WTC11 (cell line): Measurements from ENCODE around the gene FAM53A. TPM values are rescaled to one million over a fixed set of nuclear protein-coding genes. Genes with fewer than 3 reads are reported as not detected.

Experiments used
- ATAC-seq: fragments of 200-7000 bp; cut with Tn5 transposase; 2 replicates; pipeline ENCODE4 v1.10.0; 2021; ENCODE audit warnings: mild to moderate bottlenecking, moderate library complexity
- CTCF ChIA-PET: fragments of 300-600 bp; sonication (Branson Sonifier 250); formaldehyde crosslinking; loops from one replicate; lab custom pipeline; 2021; ENCODE audit warnings: antibody characterized with exemption; lab: Charles Lee
- POLR2A ChIA-PET: fragments of 350-600 bp; sonication (Branson Sonifier 250); formaldehyde crosslinking; loops from one replicate; lab custom pipeline; 2021; ENCODE audit warnings: antibody characterized with exemption; lab: Charles Lee
- DNase-seq: peaks from one replicate; pipeline ENCODE4 v3.0.0; 2021; ENCODE audit warnings: low spot score
- H3K27ac Mint-ChIP-seq: 2 replicates; pipeline ENCODE4 v1.8.0; 2021; ENCODE audit warnings: mixed read lengths
- H3K27me3 Mint-ChIP-seq: 2 replicates; pipeline ENCODE4 v1.8.0; 2021; ENCODE audit warnings: low read depth, mild to moderate bottlenecking, moderate library complexity, mixed read lengths
- H3K36me3 Mint-ChIP-seq: 2 replicates; pipeline ENCODE4 v1.8.0; 2021; ENCODE audit warnings: mixed read lengths
- H3K4me1 Mint-ChIP-seq: 2 replicates; pipeline ENCODE4 v1.8.0; 2022; ENCODE audit warnings: mixed read lengths
- H3K4me3 Mint-ChIP-seq: 2 replicates; pipeline ENCODE4 v1.8.0; 2021; ENCODE audit warnings: mild to moderate bottlenecking, moderate library complexity, mixed read lengths
- H3K9me3 Mint-ChIP-seq: 2 replicates; pipeline ENCODE4 v1.8.0; 2021; ENCODE audit warnings: mixed read lengths
- ATF3 ChIP-seq: sonication (generic); formaldehyde crosslinking; conservative IDR thresholded peaks from 2 replicates; pipeline ENCODE4 v1.8.1; 2022; ENCODE audit warnings: mild to moderate bottlenecking, missing genetic modification reagents
- E2F1 ChIP-seq: sonication (generic); formaldehyde crosslinking; IDR thresholded peaks from 2 replicates; pipeline ENCODE4 v1.8.0; 2022; ENCODE audit warnings: mild to moderate bottlenecking, missing genetic modification reagents
- EMX1 ChIP-seq: fragments of 250-450 bp; sonication (Bioruptor Pico); IDR thresholded peaks from 2 replicates; pipeline ENCODE4 v1.8.0; 2021; ENCODE audit warnings: mild to moderate bottlenecking
- HMGA2 ChIP-seq: fragments of 250-450 bp; sonication (Bioruptor Pico); IDR thresholded peaks from 2 replicates; pipeline ENCODE4 v1.4.0; 2021; ENCODE audit warnings: mild to moderate bottlenecking, moderate library complexity
- IRF2 ChIP-seq: sonication (generic); formaldehyde crosslinking; IDR thresholded peaks from 2 replicates; pipeline ENCODE4 v1.8.0; 2022; ENCODE audit warnings: low read depth, missing genetic modification reagents, borderline replicate concordance
- KAT7 ChIP-seq: sonication (generic); formaldehyde crosslinking; IDR thresholded peaks from 2 replicates; pipeline ENCODE4 v1.8.1; 2023; ENCODE audit warnings: missing genetic modification reagents, mild to moderate bottlenecking, borderline replicate concordance
- MAX ChIP-seq: sonication (generic); formaldehyde crosslinking; IDR thresholded peaks from 2 replicates; pipeline ENCODE4 v1.8.0; 2022; ENCODE audit warnings: mild to moderate bottlenecking, missing genetic modification reagents
- MYBL2 ChIP-seq: sonication (generic); formaldehyde crosslinking; IDR thresholded peaks from 2 replicates; pipeline ENCODE4 v1.8.1; 2023; ENCODE audit warnings: mild to moderate bottlenecking, moderate library complexity, missing genetic modification reagents
- RELA ChIP-seq: sonication (generic); formaldehyde crosslinking; IDR thresholded peaks from 2 replicates; pipeline ENCODE4 v1.8.1; 2022; ENCODE audit warnings: missing genetic modification reagents, mild to moderate bottlenecking, borderline replicate concordance
- ZNF138 ChIP-seq: sonication (generic); formaldehyde crosslinking; conservative IDR thresholded peaks from 2 replicates; pipeline ENCODE4 v1.8.1; 2022; ENCODE audit warnings: mild to moderate bottlenecking, moderate library complexity, missing genetic modification reagents
- ZNF281 ChIP-seq: sonication (generic); formaldehyde crosslinking; IDR thresholded peaks from 2 replicates; pipeline ENCODE4 v1.8.0; 2023; ENCODE audit warnings: mild to moderate bottlenecking, missing genetic modification reagents
- ZNF512 ChIP-seq: sonication (generic); formaldehyde crosslinking; IDR thresholded peaks from 2 replicates; pipeline ENCODE4 v1.8.1; 2022; ENCODE audit warnings: missing genetic modification reagents, borderline replicate concordance
- total RNA-seq: library from RNA; stranded (reverse); gene quantifications from 3 replicates; pipeline ENCODE4 v1.2.3, GENCODE V29; 2021
- TF ChIP-seq, protein P1 (sequence below): fragments of 250-450 bp; sonication (Bioruptor Pico); IDR thresholded peaks from 2 replicates; pipeline ENCODE4 v1.9.0; 2021; ENCODE audit warnings: mild to moderate bottlenecking, borderline replicate concordance
- TF ChIP-seq, protein P2 (sequence below): sonication (generic); formaldehyde crosslinking; IDR thresholded peaks from 2 replicates; pipeline ENCODE4 v1.8.1; 2023; ENCODE audit warnings: mild to moderate bottlenecking, moderate library complexity, missing genetic modification reagents
- TF ChIP-seq, protein P3 (sequence below): sonication (generic); formaldehyde crosslinking; IDR thresholded peaks from 2 replicates; pipeline ENCODE4 v1.8.0; 2022; ENCODE audit warnings: missing genetic modification reagents

FAM53A gene
- total RNA-seq, 1 experiment from 2014 or later = 2.9 TPM

GRCh38 chr4:1721003-1721665 lies 37.0 kb upstream of the FAM53A start, which contains the start of the genes TACC3 and TMEM129 (continued):
- TF ChIP-seq ZNF512 (CRISPR knock-in tag) = no peak
- TF ChIP-seq, all 79 proteins: peak for 11

GRCh38 chr4:1720163-1720983 lies 36.3 kb upstream of the FAM53A start:
- H3K4me3 Mint-ChIP-seq = peak overlapping the region; percentile 88
- no peaks in the 10 kb centered on the region for H3K9me3 Mint-ChIP-seq
- H3K27me3 Mint-ChIP-seq = no peaks in the 10 kb centered on the region
- CTCF ChIA-PET = interaction anchor here (0.6 to 4.3 kb wide), 12 partner anchors 8 to 366 kb away, joined by 3 to 30 read pairs (median 4); partner anchors contain the start of gene SLBP
- peak; percentile 50 for DNase-seq
- POLR2A ChIA-PET = interaction anchor here (0.5 to 1.7 kb wide), 7 partner anchors 8 to 559 kb away, joined by 3 to 16 read pairs (median 4); partner anchors contain the start of gene SLBP
- H3K36me3 Mint-ChIP-seq = peaks cover 33% of the 10 kb centered on the region
- H3K4me1 Mint-ChIP-seq = peaks cover 26% of the 10 kb centered on the region
- peak; percentile 7 for ATAC-seq
- peak overlapping the region; percentile 96 for H3K27ac Mint-ChIP-seq
- TF ChIP-seq MYBL2 (CRISPR knock-in tag) = 0 out of 2 replicates have a peak, but pooled peaks have one; percentile 22
- TF ChIP-seq MAX (CRISPR knock-in tag) = peak; percentile 64; the same call in 1 of the 2 replicates
- TF ChIP-seq RELA (CRISPR knock-in tag) = peak; percentile 74; the same call in 1 of the 2 replicates
- no peak for TF ChIP-seq IRF2
- TF ChIP-seq, protein P1, sequence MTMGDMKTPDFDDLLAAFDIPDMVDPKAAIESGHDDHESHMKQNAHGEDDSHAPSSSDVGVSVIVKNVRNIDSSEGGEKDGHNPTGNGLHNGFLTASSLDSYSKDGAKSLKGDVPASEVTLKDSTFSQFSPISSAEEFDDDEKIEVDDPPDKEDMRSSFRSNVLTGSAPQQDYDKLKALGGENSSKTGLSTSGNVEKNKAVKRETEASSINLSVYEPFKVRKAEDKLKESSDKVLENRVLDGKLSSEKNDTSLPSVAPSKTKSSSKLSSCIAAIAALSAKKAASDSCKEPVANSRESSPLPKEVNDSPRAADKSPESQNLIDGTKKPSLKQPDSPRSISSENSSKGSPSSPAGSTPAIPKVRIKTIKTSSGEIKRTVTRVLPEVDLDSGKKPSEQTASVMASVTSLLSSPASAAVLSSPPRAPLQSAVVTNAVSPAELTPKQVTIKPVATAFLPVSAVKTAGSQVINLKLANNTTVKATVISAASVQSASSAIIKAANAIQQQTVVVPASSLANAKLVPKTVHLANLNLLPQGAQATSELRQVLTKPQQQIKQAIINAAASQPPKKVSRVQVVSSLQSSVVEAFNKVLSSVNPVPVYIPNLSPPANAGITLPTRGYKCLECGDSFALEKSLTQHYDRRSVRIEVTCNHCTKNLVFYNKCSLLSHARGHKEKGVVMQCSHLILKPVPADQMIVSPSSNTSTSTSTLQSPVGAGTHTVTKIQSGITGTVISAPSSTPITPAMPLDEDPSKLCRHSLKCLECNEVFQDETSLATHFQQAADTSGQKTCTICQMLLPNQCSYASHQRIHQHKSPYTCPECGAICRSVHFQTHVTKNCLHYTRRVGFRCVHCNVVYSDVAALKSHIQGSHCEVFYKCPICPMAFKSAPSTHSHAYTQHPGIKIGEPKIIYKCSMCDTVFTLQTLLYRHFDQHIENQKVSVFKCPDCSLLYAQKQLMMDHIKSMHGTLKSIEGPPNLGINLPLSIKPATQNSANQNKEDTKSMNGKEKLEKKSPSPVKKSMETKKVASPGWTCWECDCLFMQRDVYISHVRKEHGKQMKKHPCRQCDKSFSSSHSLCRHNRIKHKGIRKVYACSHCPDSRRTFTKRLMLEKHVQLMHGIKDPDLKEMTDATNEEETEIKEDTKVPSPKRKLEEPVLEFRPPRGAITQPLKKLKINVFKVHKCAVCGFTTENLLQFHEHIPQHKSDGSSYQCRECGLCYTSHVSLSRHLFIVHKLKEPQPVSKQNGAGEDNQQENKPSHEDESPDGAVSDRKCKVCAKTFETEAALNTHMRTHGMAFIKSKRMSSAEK (CRISPR knock-in tag) = no peak
- TF ChIP-seq, protein P2, sequence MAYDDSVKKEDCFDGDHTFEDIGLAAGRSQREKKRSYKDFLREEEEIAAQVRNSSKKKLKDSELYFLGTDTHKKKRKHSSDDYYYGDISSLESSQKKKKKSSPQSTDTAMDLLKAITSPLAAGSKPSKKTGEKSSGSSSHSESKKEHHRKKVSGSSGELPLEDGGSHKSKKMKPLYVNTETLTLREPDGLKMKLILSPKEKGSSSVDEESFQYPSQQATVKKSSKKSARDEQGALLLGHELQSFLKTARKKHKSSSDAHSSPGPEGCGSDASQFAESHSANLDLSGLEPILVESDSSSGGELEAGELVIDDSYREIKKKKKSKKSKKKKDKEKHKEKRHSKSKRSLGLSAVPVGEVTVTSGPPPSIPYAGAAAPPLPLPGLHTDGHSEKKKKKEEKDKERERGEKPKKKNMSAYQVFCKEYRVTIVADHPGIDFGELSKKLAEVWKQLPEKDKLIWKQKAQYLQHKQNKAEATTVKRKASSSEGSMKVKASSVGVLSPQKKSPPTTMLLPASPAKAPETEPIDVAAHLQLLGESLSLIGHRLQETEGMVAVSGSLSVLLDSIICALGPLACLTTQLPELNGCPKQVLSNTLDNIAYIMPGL = peak; percentile 87; the same call in 1 of the 2 replicates
- TF ChIP-seq ZNF138 (CRISPR knock-in tag) = peak; percentile 72; the same call in 1 of the 2 replicates
- TF ChIP-seq ATF3 = no peak
- TF ChIP-seq EMX1 (CRISPR knock-in tag) = no peak
- TF ChIP-seq, protein P3, sequence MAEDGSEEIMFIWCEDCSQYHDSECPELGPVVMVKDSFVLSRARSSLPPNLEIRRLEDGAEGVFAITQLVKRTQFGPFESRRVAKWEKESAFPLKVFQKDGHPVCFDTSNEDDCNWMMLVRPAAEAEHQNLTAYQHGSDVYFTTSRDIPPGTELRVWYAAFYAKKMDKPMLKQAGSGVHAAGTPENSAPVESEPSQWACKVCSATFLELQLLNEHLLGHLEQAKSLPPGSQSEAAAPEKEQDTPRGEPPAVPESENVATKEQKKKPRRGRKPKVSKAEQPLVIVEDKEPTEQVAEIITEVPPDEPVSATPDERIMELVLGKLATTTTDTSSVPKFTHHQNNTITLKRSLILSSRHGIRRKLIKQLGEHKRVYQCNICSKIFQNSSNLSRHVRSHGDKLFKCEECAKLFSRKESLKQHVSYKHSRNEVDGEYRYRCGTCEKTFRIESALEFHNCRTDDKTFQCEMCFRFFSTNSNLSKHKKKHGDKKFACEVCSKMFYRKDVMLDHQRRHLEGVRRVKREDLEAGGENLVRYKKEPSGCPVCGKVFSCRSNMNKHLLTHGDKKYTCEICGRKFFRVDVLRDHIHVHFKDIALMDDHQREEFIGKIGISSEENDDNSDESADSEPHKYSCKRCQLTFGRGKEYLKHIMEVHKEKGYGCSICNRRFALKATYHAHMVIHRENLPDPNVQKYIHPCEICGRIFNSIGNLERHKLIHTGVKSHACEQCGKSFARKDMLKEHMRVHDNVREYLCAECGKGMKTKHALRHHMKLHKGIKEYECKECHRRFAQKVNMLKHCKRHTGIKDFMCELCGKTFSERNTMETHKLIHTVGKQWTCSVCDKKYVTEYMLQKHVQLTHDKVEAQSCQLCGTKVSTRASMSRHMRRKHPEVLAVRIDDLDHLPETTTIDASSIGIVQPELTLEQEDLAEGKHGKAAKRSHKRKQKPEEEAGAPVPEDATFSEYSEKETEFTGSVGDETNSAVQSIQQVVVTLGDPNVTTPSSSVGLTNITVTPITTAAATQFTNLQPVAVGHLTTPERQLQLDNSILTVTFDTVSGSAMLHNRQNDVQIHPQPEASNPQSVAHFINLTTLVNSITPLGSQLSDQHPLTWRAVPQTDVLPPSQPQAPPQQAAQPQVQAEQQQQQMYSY = no peak
- no peak for TF ChIP-seq E2F1 (CRISPR knock-in tag)
- TF ChIP-seq KAT7 (CRISPR knock-in tag) = no peak
- no peak for TF ChIP-seq HMGA2 (CRISPR knock-in tag)
- no peak for TF ChIP-seq ZNF281 (CRISPR knock-in tag)
